Retina (tissue), 1 donor: ENCODE data around the gene TRIM24.
"Not testable (repeated sequence)": the region's sequence is repeated elsewhere in the genome, so short reads cannot be mapped to it uniquely, and the experiment has no call there.

Source experiments
- DNase-seq: peaks from one replicate; pipeline ENCODE4 v3.0.0-alpha.2; 2016

Gene TRIM24

GRCh38 chr7:138460176-138460648 is at the start of gene TRIM24:
Gene TRIM24, plus strand, starts transcription at chr7:138460259. Its CDS starts 290 bp downstream, at chr7:138460549.
- DNase-seq: peak; percentile 98

GRCh38 chr7:138412077-138412476 is 48.0 kb upstream of the TRIM24 start:
- not testable (repeated sequence) for DNase-seq

- not testable (repeated sequence) for DNase-seq
Observed at GRCh38 chr7:138412921-138413320, 47.1 kb upstream of the TRIM24 start.

- no peak for DNase-seq
Observed at GRCh38 chr7:138417078-138417700, 42.9 kb upstream of the TRIM24 start.

- DNase-seq: no peak
Observed at GRCh38 chr7:138417764-138418163, 42.3 kb upstream of the TRIM24 start.

- DNase-seq: not testable (repeated sequence)
Observed at GRCh38 chr7:138418403-138418802, 41.7 kb upstream of the TRIM24 start.

- no peak for DNase-seq
Observed at GRCh38 chr7:138425026-138425425, 35.0 kb upstream of the TRIM24 start.

- no peak for DNase-seq
Observed at GRCh38 chr7:138429577-138430250, 30.3 kb upstream of the TRIM24 start.

- no peak for DNase-seq
Observed at GRCh38 chr7:138431517-138431916, 28.5 kb upstream of the TRIM24 start.

- DNase-seq: no peak
Observed at GRCh38 chr7:138433583-138434443, 26.2 kb upstream of the TRIM24 start.

- DNase-seq: no peak
Observed at GRCh38 chr7:138434597-138435019, 25.5 kb upstream of the TRIM24 start.

GRCh38 chr7:138435231-138435919 is 24.7 kb upstream of the TRIM24 start:
- DNase-seq: no peak

GRCh38 chr7:138436388-138436787 is 23.7 kb upstream of the TRIM24 start:
- no peak for DNase-seq

GRCh38 chr7:138440460-138440859 is 19.6 kb upstream of the TRIM24 start:
- no peak for DNase-seq

- DNase-seq: no peak
Observed at GRCh38 chr7:138442822-138443221, 17.2 kb upstream of the TRIM24 start.

GRCh38 chr7:138449580-138449979 is 10.5 kb upstream of the TRIM24 start:
- no peak for DNase-seq

GRCh38 chr7:138455609-138456008 is 4.5 kb upstream of the TRIM24 start:
- DNase-seq: no peak

GRCh38 chr7:138456220-138456619 is 3.8 kb upstream of the TRIM24 start:
- DNase-seq: no peak

GRCh38 chr7:138458576-138459412 is 1.3 kb upstream of the TRIM24 start:
- DNase-seq: no peak

GRCh38 chr7:138459413-138460175 is 465 bp upstream of the TRIM24 start:
- DNase-seq: no peak
